GM12874 (cell line): ENCODE data around the gene N4BP3.

Experiments used
- CTCF ChIP-seq: IDR thresholded peaks from 2 replicates; pipeline ENCODE4 v1.5.1; 2011; ENCODE audit warnings: low read depth, mild to moderate bottlenecking, control low read depth, low read length, moderate library complexity; ENCODE audit not compliant: insufficient read depth

Gene N4BP3

GRCh38 chr5:178077751-178078150 lies 35.6 kb upstream of the N4BP3 start:
- TF ChIP-seq CTCF, result no peak

GRCh38 chr5:178078197-178079010 lies 34.9 kb upstream of the N4BP3 start:
- TF ChIP-seq CTCF, result no peak

GRCh38 chr5:178080056-178080455 lies 33.3 kb upstream of the N4BP3 start:
- TF ChIP-seq CTCF, result no peak

- TF ChIP-seq CTCF, result no peak
Observed at GRCh38 chr5:178080618-178081410, 32.5 kb upstream of the N4BP3 start.

- TF ChIP-seq CTCF, result no peak
Observed at GRCh38 chr5:178081571-178082243, 31.6 kb upstream of the N4BP3 start.

- TF ChIP-seq CTCF, result no peak
Observed at GRCh38 chr5:178083922-178084321, 29.4 kb upstream of the N4BP3 start.

- no peak for TF ChIP-seq CTCF
Observed at GRCh38 chr5:178085316-178085715, 28.0 kb upstream of the N4BP3 start.
